GM18909 (cell line): Measurements from ENCODE around the gene PSMB9.
"Not testable (repeated sequence)": the region's sequence is repeated elsewhere in the genome, so short reads cannot be mapped to it uniquely, and the experiment has no call there.

Experiments
- ATAC-seq: cut with Tn5 transposase; IDR thresholded peaks from one replicate; pipeline ENCODE4 v1.9.1; 2021; ENCODE audit warnings: mild to moderate bottlenecking; ENCODE audit not compliant: unreplicated experiment, poor library complexity

PSMB9 gene

GRCh38 chr6:32855467-32856174, 1.6 kb downstream of the PSMB9 start:
- no peak for ATAC-seq

- no peak for ATAC-seq
Measured at GRCh38 chr6:32857156-32857891, 3.3 kb downstream of the PSMB9 start.

GRCh38 chr6:32858194-32858593, 4.2 kb downstream of the PSMB9 start:
- ATAC-seq, result no peak

GRCh38 chr6:32860674-32861073, 6.7 kb downstream of the PSMB9 start:
- ATAC-seq, result no peak

- ATAC-seq, result no peak
Measured at GRCh38 chr6:32862725-32863124, 8.7 kb downstream of the PSMB9 start.

GRCh38 chr6:32865724-32866443, 11.9 kb downstream of the PSMB9 start:
- no peak for ATAC-seq

GRCh38 chr6:32867022-32867477, 13.1 kb downstream of the PSMB9 start:
- ATAC-seq, result no peak

GRCh38 chr6:32867554-32868256, 13.7 kb downstream of the PSMB9 start:
- no peak for ATAC-seq

- no peak for ATAC-seq
Measured at GRCh38 chr6:32868257-32868788, 14.3 kb downstream of the PSMB9 start.

GRCh38 chr6:32873947-32874346, 20.0 kb downstream of the PSMB9 start:
- ATAC-seq, result not testable (repeated sequence)

- ATAC-seq, result no peak
Measured at GRCh38 chr6:32876603-32877002, 22.6 kb downstream of the PSMB9 start.

GRCh38 chr6:32879691-32880090, 25.7 kb downstream of the PSMB9 start:
- ATAC-seq, result no peak

- not testable (repeated sequence) for ATAC-seq
Measured at GRCh38 chr6:32880962-32881361, 27.0 kb downstream of the PSMB9 start.

GRCh38 chr6:32882879-32883250, 28.9 kb downstream of the PSMB9 start:
- no peak for ATAC-seq

- ATAC-seq, result no peak
Measured at GRCh38 chr6:32883789-32884188, 29.8 kb downstream of the PSMB9 start.

- ATAC-seq, result no peak
Measured at GRCh38 chr6:32885698-32886286, 31.8 kb downstream of the PSMB9 start.

GRCh38 chr6:32886681-32887383, 32.8 kb downstream of the PSMB9 start:
- ATAC-seq, result no peak

- no peak for ATAC-seq
Measured at GRCh38 chr6:32887616-32888015, 33.6 kb downstream of the PSMB9 start.

GRCh38 chr6:32888576-32888975, 34.6 kb downstream of the PSMB9 start:
- ATAC-seq, result no peak
